Suprapubic skin (tissue), 4 donors: ENCODE measurements around the gene CTU2. TPM values are rescaled to one million over a fixed set of nuclear protein-coding genes. Genes with fewer than 3 reads are reported as not detected.

Experiments
- DNase-seq, 2 donors: peaks; one replicate each; pipeline ENCODE4 v3.0.0-alpha.2; 2019; ENCODE audit warnings: low spot score in 2 of 2
- H3K27ac ChIP-seq: fragments of 200-600 bp; sonication (generic); one replicate; pipeline ENCODE4 v1.5.1; 2019
- H3K27me3 ChIP-seq: fragments of 200-600 bp; sonication (generic); one replicate; pipeline ENCODE4 v1.5.1; 2019
- H3K36me3 ChIP-seq: fragments of 200-600 bp; sonication (generic); one replicate; pipeline ENCODE4 v1.5.1; 2019
- H3K4me1 ChIP-seq: fragments of 200-600 bp; sonication (generic); one replicate; pipeline ENCODE4 v1.5.1; 2019
- H3K4me3 ChIP-seq: fragments of 200-600 bp; sonication (generic); one replicate; pipeline ENCODE4 v1.5.1; 2019; ENCODE audit warnings: mild to moderate bottlenecking
- H3K9me3 ChIP-seq: fragments of 200-600 bp; sonication (generic); one replicate; pipeline ENCODE4 v1.5.1; 2019
- CTCF ChIP-seq, 2 donors: fragments of 200-600 bp in 1 of 2; fragments of 450-650 bp in 1 of 2; sonication (generic) in 1 of 2; IDR thresholded peaks; one replicate each; pipeline ENCODE4 v1.5.1; 2016 to 2019; ENCODE audit warnings: antibody characterized with exemption in 2 of 2, mild to moderate bottlenecking in 1 of 2, moderate library complexity in 1 of 2
- EP300 ChIP-seq: sonication (generic); formaldehyde crosslinking; IDR thresholded peaks from one replicate; pipeline ENCODE4 v1.6.1; 2017; ENCODE audit warnings: antibody characterized with exemption
- POLR2A ChIP-seq, 2 donors: fragments of 450-650 bp; IDR thresholded peaks; one replicate each; pipeline ENCODE4 v1.6.1; 2017; ENCODE audit warnings: antibody characterized with exemption in 2 of 2, mild to moderate bottlenecking in 2 of 2, moderate library complexity in 2 of 2
- POLR2AphosphoS5 ChIP-seq, 3 donors: sonication (generic); formaldehyde crosslinking; IDR thresholded peaks; one replicate each; pipeline ENCODE4 v1.6.1; 2017; ENCODE audit warnings: antibody characterized with exemption in 3 of 3
- WGBS: methylation state at CpG from one replicate; pipeline ENCODE4 v1.1.5; 2018; 5-methylcytosine and 5-hydroxymethylcytosine counted together
- total RNA-seq, 4 donors: library from RNA; depleted of rRNA; stranded (reverse); fragments of >200 nt; gene quantifications; one replicate each; pipeline ENCODE4 v1.1.0, GENCODE V29; 2016

The CTU2 gene
- total RNA-seq, 4 donors from 2014 or later: 7.8 to 17.8 (median 10.9) TPM

- TF ChIP-seq POLR2AphosphoS5 (IDR thresholded peaks at IDR 0.05) (no peak), CTCF (IDR thresholded peaks at IDR 0.05) (no peak), POLR2A (IDR thresholded peaks at IDR 0.05) (no peak), EP300 (no peak)
- no peak overlapping the region for H3K27ac ChIP-seq
- DNase-seq: no peak
- H3K27me3 ChIP-seq: peaks cover 53% of the 10 kb centered on the region
- peaks cover 35% of the 10 kb centered on the region for H3K4me1 ChIP-seq
- no peaks in the 10 kb centered on the region for H3K9me3 ChIP-seq
- 76% methylated on average over 9 of the region's 21 CpGs for WGBS
- H3K36me3 ChIP-seq: peaks cover under 1% of the 10 kb centered on the region
- H3K4me3 ChIP-seq: no peak overlapping the region
Observed at GRCh38 chr16:88690341-88691128, 15.8 kb upstream of the CTU2 start.

- no peak for DNase-seq
- Histone ChIP-seq H3K4me1 (peaks cover 28% of the 10 kb centered on the region), H3K4me3 (no peak overlapping the region), H3K27ac (no peak overlapping the region), H3K27me3 (peaks cover 46% of the 10 kb centered on the region), H3K9me3 (no peaks in the 10 kb centered on the region), H3K36me3 (peaks cover 7% of the 10 kb centered on the region)
- 82% methylated on average over 9 of the region's 33 CpGs for WGBS
- TF ChIP-seq EP300: no peak
- TF ChIP-seq POLR2AphosphoS5 (IDR thresholded peaks at IDR 0.05): no peak
- no peak for TF ChIP-seq CTCF (IDR thresholded peaks at IDR 0.05)
- no peak for TF ChIP-seq POLR2A (IDR thresholded peaks at IDR 0.05)
Observed at GRCh38 chr16:88691129-88691813, 15.0 kb upstream of the CTU2 start.

- DNase-seq: no peak
- Histone ChIP-seq H3K4me3 (no peak overlapping the region), H3K27me3 (peaks cover 43% of the 10 kb centered on the region), H3K36me3 (peaks cover 15% of the 10 kb centered on the region), H3K4me1 (peaks cover 20% of the 10 kb centered on the region), H3K27ac (no peak overlapping the region), H3K9me3 (no peaks in the 10 kb centered on the region)
- TF ChIP-seq EP300: no peak
- no peak for TF ChIP-seq POLR2A (IDR thresholded peaks at IDR 0.05)
- no peak for TF ChIP-seq CTCF (IDR thresholded peaks at IDR 0.05)
- no peak for TF ChIP-seq POLR2AphosphoS5 (IDR thresholded peaks at IDR 0.05)
- WGBS: 58% methylated on average over 15 of the region's 26 CpGs
Observed at GRCh38 chr16:88691924-88692560, 14.3 kb upstream of the CTU2 start.

- Histone ChIP-seq H3K4me3 (no peak overlapping the region), H3K4me1 (peaks cover 13% of the 10 kb centered on the region), H3K9me3 (no peaks in the 10 kb centered on the region), H3K36me3 (peaks cover 23% of the 10 kb centered on the region), H3K27me3 (peaks cover 35% of the 10 kb centered on the region), H3K27ac (no peak overlapping the region)
- WGBS: 49% methylated on average over 10 of the region's 10 CpGs
- DNase-seq: no peak
- TF ChIP-seq POLR2A (IDR thresholded peaks at IDR 0.05) (no peak), EP300 (no peak), POLR2AphosphoS5 (IDR thresholded peaks at IDR 0.05) (no peak), CTCF (IDR thresholded peaks at IDR 0.05) (no peak)
Observed at GRCh38 chr16:88692861-88693260, 13.4 kb upstream of the CTU2 start.
